ENCODE data around the gene GBA3. TPM values are rescaled to one million over a fixed set of nuclear protein-coding genes. Genes with fewer than 3 reads are reported as not detected.

The GBA3 gene
- total RNA-seq, 1 experiment from 2014 or later: not detected

GRCh38 chr4:22745234-22745633, 52.5 kb downstream of the GBA3 start:
- no peak overlapping the region for H2BK12ac ChIP-seq (ENCODE audit: insufficient read length, low read depth, low read length)
- no peaks in the 10 kb centered on the region for H4K20me1 ChIP-seq (ENCODE audit: control insufficient read depth, insufficient read depth, insufficient read length)
- H3K79me2 ChIP-seq (ENCODE audit: insufficient read depth, low read length): no peaks in the 10 kb centered on the region
- no peaks in the 10 kb centered on the region for H3K4me1 ChIP-seq (ENCODE audit: insufficient read depth, low read length)
- no peak overlapping the region for H3K4ac ChIP-seq (ENCODE audit: low read depth, low read length)
- H4K8ac ChIP-seq (replicated peaks; ENCODE audit: insufficient read length, low read depth, low read length): no peak overlapping the region
- WGBS (ENCODE audit: extremely low coverage, insufficient read length, low lambda C conversion rate): no CpG with 5 or more reads among the region's 1 CpG
- no peaks in the 10 kb centered on the region for H3K23me2 ChIP-seq (ENCODE audit: insufficient read length, low read depth, low read length, poor library complexity, severe bottlenecking)
- Mint-ChIP-seq H3K36me3 (ENCODE audit: insufficient read depth in 1 of 3, low read depth in 3 of 3) (peaks cover 0 to 2% (median 0%) of the 10 kb centered on the region in 3 experiments; a peak in 2 of 7 replicates), H3K4me1 (no peaks in the 10 kb centered on the region), H3K9me3 (no peaks in the 10 kb centered on the region; a peak in 2 of 5 replicates), H3K27me3 (ENCODE audit: low read depth) (no peaks in the 10 kb centered on the region; the same call in 1 of the 2 replicates), H3K4me3 (no peak overlapping the region), H3K27ac (no peak overlapping the region)
- no peak overlapping the region for H2BK15ac ChIP-seq (ENCODE audit: low read depth, low read length)
- no peak for TF ChIP-seq CTCF (conservative IDR thresholded peaks at IDR 0.05)
- no peak overlapping the region for H3K4me2 ChIP-seq (ENCODE audit: insufficient read depth, insufficient read length, low read length)
- H2AFZ ChIP-seq (ENCODE audit: low read length): no peak overlapping the region
- H3T11ph ChIP-seq (ENCODE audit: low read length): no peak overlapping the region
- H3K23ac ChIP-seq (ENCODE audit: insufficient read length, low read depth, low read length): no peak overlapping the region
- no peak overlapping the region for H2BK20ac ChIP-seq (ENCODE audit: low read depth, low read length, poor library complexity, severe bottlenecking)
- H3K14ac ChIP-seq (ENCODE audit: insufficient read depth, low read length): no peak overlapping the region
- no peak overlapping the region for H2BK5ac ChIP-seq (ENCODE audit: insufficient read length, low read length)
- H4K91ac ChIP-seq (ENCODE audit: insufficient read length, low read depth, low read length): no peak overlapping the region
- no peak overlapping the region for H3K9ac ChIP-seq (ENCODE audit: extremely low read depth, insufficient read length, low read length)
- H3K27ac ChIP-seq (ENCODE audit: insufficient read length, low read depth, low read length): no peak overlapping the region
- H4K5ac ChIP-seq (ENCODE audit: insufficient read length, low read depth, low read length): no peak overlapping the region
- H2AK5ac ChIP-seq (ENCODE audit: insufficient read length, low read length): no peak overlapping the region
- no peak overlapping the region for H3K18ac ChIP-seq (ENCODE audit: insufficient read length, low read depth, low read length)
- no peak overlapping the region for H2BK120ac ChIP-seq (ENCODE audit: low read depth, low read length, poor library complexity, severe bottlenecking)
- no peak for DNase-seq
- no peaks in the 10 kb centered on the region for H3K79me1 ChIP-seq (ENCODE audit: insufficient read depth, low read depth, low read length, poor library complexity, severe bottlenecking)
- H3K56ac ChIP-seq (ENCODE audit: insufficient read length, low read depth, low read length): no peak overlapping the region
- no peaks in the 10 kb centered on the region for H3K27me3 ChIP-seq (ENCODE audit: insufficient read depth, low read length)
- no peaks in the 10 kb centered on the region for H3K9me3 ChIP-seq (ENCODE audit: control insufficient read depth, low read depth, low read length)
